Neural cell (in vitro differentiated cells): Measurements from ENCODE around the gene HNRNPLL.

Source experiments
- CTCF ChIP-seq: fragments of 450-650 bp; IDR thresholded peaks from 2 replicates; pipeline ENCODE4 v1.5.1; 2014; ENCODE audit warnings: antibody characterized with exemption, mild to moderate bottlenecking, moderate library complexity; ENCODE audit not compliant: poor library complexity, severe bottlenecking
- EP300 ChIP-seq: fragments of 450-650 bp; conservative IDR thresholded peaks from 2 replicates; pipeline ENCODE4 v1.6.1; 2014; ENCODE audit warnings: antibody characterized with exemption, mild to moderate bottlenecking, moderate library complexity; ENCODE audit not compliant: poor library complexity, severe bottlenecking
- EZH2 ChIP-seq: fragments of 200-600, 300-800 bp; shearing (Covaris generic), sonication (generic); IDR thresholded peaks from 2 replicates; pipeline ENCODE4 v1.6.1; 2014; ENCODE audit warnings: antibody characterized with exemption, low read length, borderline replicate concordance, mild to moderate bottlenecking; ENCODE audit not compliant: insufficient read depth, poor library complexity, severe bottlenecking
- POLR2AphosphoS5 ChIP-seq: IDR thresholded peaks from 2 replicates; pipeline ENCODE4 v1.6.1; 2012
- RAD21 ChIP-seq: fragments of 450-650 bp; conservative IDR thresholded peaks from 2 replicates; pipeline ENCODE4 v1.6.1; 2014; ENCODE audit warnings: antibody characterized with exemption, mild to moderate bottlenecking, moderate library complexity
- REST ChIP-seq: IDR thresholded peaks from 2 replicates; pipeline ENCODE4 v1.6.1; 2012; ENCODE audit warnings: borderline replicate concordance
- SMC3 ChIP-seq: fragments of 450-650 bp; conservative IDR thresholded peaks from 2 replicates; pipeline ENCODE4 v1.6.1; 2014; ENCODE audit warnings: antibody characterized with exemption, mild to moderate bottlenecking, moderate library complexity; ENCODE audit not compliant: poor library complexity
- TAF1 ChIP-seq: IDR thresholded peaks from 2 replicates; pipeline ENCODE4 v1.6.1; 2012; ENCODE audit warnings: low read depth

GRCh38 chr2:38534746-38535403 is 67.9 kb downstream of the HNRNPLL start:
- TF ChIP-seq POLR2AphosphoS5 (no peak), CTCF (no peak), EP300 (no peak), EZH2 (no peak), REST (no peak), RAD21 (no peak), TAF1 (no peak), SMC3 (no peak)
